GM23338 (cell line): ENCODE data around the gene POLD3. TPM values are rescaled to one million over a fixed set of nuclear protein-coding genes. Genes with fewer than 3 reads are reported as not detected.

Experiments
- ATAC-seq: fragments of 200-7000 bp; cut with Tn5 transposase; 3 replicates; pipeline ENCODE4 v1.9.1; 2020
- DNase-seq: peaks from one replicate; pipeline ENCODE4 v3.0.0-alpha.2; 2015; ENCODE audit warnings: low spot score
- H2AFZ ChIP-seq: fragments of 200-600 bp; sonication (generic); 2 replicates; pipeline ENCODE4 v1.8.0; 2016; ENCODE audit warnings: antibody characterized with exemption, mild to moderate bottlenecking, moderate library complexity
- H3F3A ChIP-seq: fragments of 200-600 bp; sonication (generic); replicated peaks from 2 replicates; pipeline ENCODE4 v1.8.0; 2017; ENCODE audit warnings: antibody characterized with exemption, mixed run types, low read depth
- H3K27ac ChIP-seq: fragments of 200-600 bp; sonication (generic); 2 replicates; pipeline ENCODE4 v1.6.1; 2016; ENCODE audit warnings: low read depth
- H3K27me3 ChIP-seq: fragments of 200-600 bp; sonication (generic); 2 replicates; pipeline ENCODE4 v1.8.0; 2016; ENCODE audit warnings: mild to moderate bottlenecking, mixed run types, moderate library complexity; ENCODE audit not compliant: insufficient read depth
- H3K36me3 ChIP-seq: fragments of 200-600 bp; sonication (generic); 2 replicates; pipeline ENCODE4 v1.8.0; 2016; ENCODE audit warnings: mild to moderate bottlenecking; ENCODE audit not compliant: insufficient read depth
- H3K4me1 ChIP-seq: fragments of 200-600 bp; sonication (generic); 2 replicates; pipeline ENCODE4 v1.8.0; 2016; ENCODE audit warnings: mild to moderate bottlenecking, moderate library complexity; ENCODE audit not compliant: insufficient read depth
- H3K4me2 ChIP-seq: fragments of 200-600 bp; sonication (generic); 2 replicates; pipeline ENCODE4 v1.7.1; 2017; ENCODE audit warnings: mixed run types
- H3K4me3 ChIP-seq: fragments of 200-600 bp; sonication (generic); 2 replicates; pipeline ENCODE4 v1.6.1; 2016; ENCODE audit warnings: mixed run types
- H3K79me2 ChIP-seq: fragments of 200-600 bp; sonication (generic); replicated peaks from 2 replicates; pipeline ENCODE4 v1.8.0; 2017; ENCODE audit warnings: mild to moderate bottlenecking; ENCODE audit not compliant: insufficient read depth
- H3K9me2 ChIP-seq: fragments of 200-600 bp; sonication (generic); 2 replicates; pipeline ENCODE4 v1.8.0; 2017; ENCODE audit not compliant: insufficient read depth
- H4K20me1 ChIP-seq: fragments of 200-600 bp; sonication (generic); replicated peaks from 2 replicates; pipeline ENCODE4 v1.8.0; 2017; ENCODE audit warnings: mild to moderate bottlenecking; ENCODE audit not compliant: insufficient read depth
- H3K27ac Mint-ChIP-seq: 2 replicates; pipeline ENCODE4 v1.8.0; 2020; ENCODE audit warnings: inconsistent platforms, mild to moderate bottlenecking, moderate library complexity, mixed read lengths
- H3K27me3 Mint-ChIP-seq: 3 replicates; pipeline ENCODE4 v1.8.0; 2022; ENCODE audit warnings: low read depth, mild to moderate bottlenecking, moderate library complexity, mixed read lengths, inconsistent platforms; ENCODE audit not compliant: insufficient read depth, poor library complexity
- H3K36me3 Mint-ChIP-seq: 3 replicates; pipeline ENCODE4 v1.8.0; 2021; ENCODE audit warnings: low read depth, mild to moderate bottlenecking, inconsistent platforms, moderate library complexity, mixed read lengths
- H3K4me1 Mint-ChIP-seq: 3 replicates; pipeline ENCODE4 v1.8.0; 2020; ENCODE audit warnings: mild to moderate bottlenecking, inconsistent platforms, mixed read lengths
- H3K4me3 Mint-ChIP-seq: 3 replicates; pipeline ENCODE4 v1.8.0; 2021; ENCODE audit warnings: moderate library complexity, mild to moderate bottlenecking, inconsistent platforms, mixed read lengths
- H3K9me3 Mint-ChIP-seq: 3 replicates; pipeline ENCODE4 v1.8.0; 2020; ENCODE audit warnings: moderate library complexity, mild to moderate bottlenecking, inconsistent platforms, mixed read lengths
- CREB1 ChIP-seq: fragments of 250-450 bp; sonication (Bioruptor Pico); IDR thresholded peaks from 2 replicates; pipeline ENCODE4 v1.5.0; 2020; ENCODE audit warnings: low read depth, mild to moderate bottlenecking, moderate library complexity
- CTCF ChIP-seq, 2 experiments: fragments of 200-600 bp in 1 of 2; sonication (generic) in 1 of 2; conservative IDR thresholded peaks; 2 replicates each; pipeline versions ENCODE4 v1.5.1 to v1.6.1; 2016 to 2017; ENCODE audit warnings: antibody characterized with exemption in 2 of 2, low read depth in 2 of 2, mild to moderate bottlenecking in 2 of 2, moderate library complexity in 1 of 2
- EZH2 ChIP-seq: fragments of 200-600 bp; sonication (generic); IDR thresholded peaks from one replicate; pipeline ENCODE4 v1.8.0; 2017; ENCODE audit warnings: antibody characterized with exemption, mild to moderate bottlenecking, low read depth; ENCODE audit not compliant: unreplicated experiment
- EZH2phosphoT487 ChIP-seq: fragments of 200-600 bp; sonication (generic); IDR thresholded peaks from one replicate; pipeline ENCODE4 v1.8.1; 2018; ENCODE audit warnings: antibody characterized with exemption; ENCODE audit not compliant: unreplicated experiment
- JUNB ChIP-seq: IDR thresholded peaks from one replicate; pipeline ENCODE4 v1.6.1; 2016; ENCODE audit warnings: antibody characterized with exemption; ENCODE audit not compliant: unreplicated experiment
- NANOG ChIP-seq: IDR thresholded peaks from 2 replicates; pipeline ENCODE4 v1.6.1; 2016; ENCODE audit warnings: antibody characterized with exemption, borderline replicate concordance
- POLR2AphosphoS5 ChIP-seq: IDR thresholded peaks from 2 replicates; pipeline ENCODE4 v1.6.1; 2016; ENCODE audit warnings: antibody characterized with exemption, low read depth
- REST ChIP-seq: IDR thresholded peaks from one replicate; pipeline ENCODE4 v1.6.1; 2018; ENCODE audit warnings: antibody characterized with exemption; ENCODE audit not compliant: unreplicated experiment
- STAT1 ChIP-seq: IDR thresholded peaks from one replicate; pipeline ENCODE4 v1.6.1; 2016; ENCODE audit warnings: antibody characterized with exemption; ENCODE audit not compliant: unreplicated experiment
- ZNF114 ChIP-seq: fragments of 250-450 bp; sonication (Bioruptor Pico); IDR thresholded peaks from 2 replicates; pipeline ENCODE4 v1.5.0; 2020; ENCODE audit warnings: mild to moderate bottlenecking, moderate library complexity
- ZNF462 ChIP-seq: fragments of 250-450 bp; sonication (Bioruptor Pico); IDR thresholded peaks from 2 replicates; pipeline ENCODE4 v1.5.0; 2020; ENCODE audit warnings: mild to moderate bottlenecking, moderate library complexity
- polyA plus RNA-seq: library from polyadenylated mRNA; unstranded; fragments of >200 nt; fragmentation: Nextera tagmentation; extraction: Ambion mirVana; gene quantifications from 2 replicates; pipeline ENCODE4 v1.2.1, GENCODE V29; 2016
- total RNA-seq: library from RNA; depleted of rRNA; stranded (reverse); fragments of >200 nt; shearing (Covaris generic); gene quantifications from 2 replicates; pipeline ENCODE4 v1.2.3, GENCODE V29; 2014

The POLD3 gene
- total and polyA plus RNA-seq, 2 experiments from 2014 or later, result 21.9 to 50.1 TPM

- H3F3A ChIP-seq, result no peaks in the 10 kb centered on the region
- H3K79me2 ChIP-seq, result no peaks in the 10 kb centered on the region
- H3K27ac ChIP-seq, result no peak overlapping the region
- Mint-ChIP-seq H3K4me1 (peaks cover 2% of the 10 kb centered on the region; the same call in 1 of the 3 replicates), H3K36me3 (peaks cover 10% of the 10 kb centered on the region; the same call in 2 of the 3 replicates), H3K27me3 (no peaks in the 10 kb centered on the region), H3K27ac (no peak overlapping the region), H3K4me3 (no peak overlapping the region), H3K9me3 (no peaks in the 10 kb centered on the region)
- H3K4me1 ChIP-seq, result no peaks in the 10 kb centered on the region
- TF ChIP-seq POLR2AphosphoS5, result no peak
- no peak for TF ChIP-seq STAT1
- no peak for TF ChIP-seq CREB1 (CRISPR knock-in tag)
- no peak for TF ChIP-seq EZH2phosphoT487
- TF ChIP-seq ZNF114 (CRISPR knock-in tag), result no peak
- H3K9me2 ChIP-seq, result no peaks in the 10 kb centered on the region
- ATAC-seq (no peak), DNase-seq (no peak)
- no peak overlapping the region for H3K4me3 ChIP-seq
- peaks cover 3% of the 10 kb centered on the region; the same call in 1 of the 2 replicates for H4K20me1 ChIP-seq
- H3K27me3 ChIP-seq, result no peaks in the 10 kb centered on the region
- H3K36me3 ChIP-seq, result 0 out of 2 replicates have a peak, but pooled peaks cover 2% of the 10 kb centered on the region
- no peak overlapping the region for H2AFZ ChIP-seq
- H3K4me2 ChIP-seq, result no peak overlapping the region
These were observed 53.8 kb downstream of the POLD3 start for GRCh38 chr11:74646215-74646614.

- DNase-seq, result peak; percentile 22
- H3K36me3 Mint-ChIP-seq, result peaks cover 3% of the 10 kb centered on the region; the same call in 1 of the 3 replicates
- H2AFZ ChIP-seq, result no peak overlapping the region
- H3K9me3 Mint-ChIP-seq, result no peaks in the 10 kb centered on the region
- no peak overlapping the region for H3K4me3 ChIP-seq
- TF ChIP-seq JUNB (no peak), CREB1 (CRISPR knock-in tag) (no peak), CTCF (conservative IDR thresholded peaks at IDR 0.05; ENCODE audit: low read depth in 2 of 2) (no peak), STAT1 (no peak), REST (no peak), ZNF462 (CRISPR knock-in tag) (no peak), EZH2 (no peak), POLR2AphosphoS5 (no peak), ZNF114 (CRISPR knock-in tag) (no peak), NANOG (no peak)
- H4K20me1 ChIP-seq, result peaks cover 3% of the 10 kb centered on the region; the same call in 1 of the 2 replicates
- no peaks in the 10 kb centered on the region for H3K9me2 ChIP-seq
- peaks cover 2% of the 10 kb centered on the region; the same call in 1 of the 3 replicates for H3K4me1 Mint-ChIP-seq
- H3F3A ChIP-seq, result no peaks in the 10 kb centered on the region
- H3K4me2 ChIP-seq, result no peak overlapping the region
- H3K36me3 ChIP-seq, result no peaks in the 10 kb centered on the region
- H3K27me3 ChIP-seq, result no peaks in the 10 kb centered on the region
- ATAC-seq, result peak; percentile 73
- H3K4me3 Mint-ChIP-seq, result no peak overlapping the region
- H3K4me1 ChIP-seq, result no peaks in the 10 kb centered on the region
- H3K79me2 ChIP-seq, result no peaks in the 10 kb centered on the region
- H3K27ac Mint-ChIP-seq, result no peak overlapping the region
- H3K27ac ChIP-seq, result no peak overlapping the region
- no peaks in the 10 kb centered on the region for H3K27me3 Mint-ChIP-seq
These were observed 54.6 kb downstream of the POLD3 start for GRCh38 chr11:74646954-74647353.
